Stimulated activated CD4-positive, alpha-beta T cell treated with anti-CD3 and anti-CD28 coated beads, Interleukin-15, amount 100 ng/mL, for 48 hours (primary cell): ENCODE data around the gene COG7.
"Not testable (repeated sequence)": the region's sequence is repeated elsewhere in the genome, so short reads cannot be mapped to it uniquely, and the experiment has no call there.

Experiments
- DNase-seq, 2 donors: peaks; one replicate each; pipeline ENCODE4 v3.0.0-alpha.2; 2020; ENCODE audit warnings: low read depth in 2 of 2

Gene COG7

GRCh38 chr16:23469814-23470213 lies 16.8 kb upstream of the COG7 start:
- no peak for DNase-seq

- DNase-seq, result no peak
Observed at GRCh38 chr16:23466162-23466885, 13.3 kb upstream of the COG7 start.

GRCh38 chr16:23465179-23465578 lies 12.2 kb upstream of the COG7 start:
- no peak for DNase-seq

GRCh38 chr16:23464196-23464595 lies 11.2 kb upstream of the COG7 start:
- DNase-seq, result no peak

- DNase-seq, result not testable (repeated sequence)
Observed at GRCh38 chr16:23462994-23463393, 10.0 kb upstream of the COG7 start.

GRCh38 chr16:23453338-23454052 lies 506 bp upstream of the COG7 start:
- DNase-seq, result no peak

GRCh38 chr16:23452221-23452571 lies 793 bp downstream of the COG7 start:
- DNase-seq, result no peak

- DNase-seq, result no peak
Observed at GRCh38 chr16:23448392-23448791, 4.6 kb downstream of the COG7 start.

- DNase-seq, result not testable (repeated sequence)
Observed at GRCh38 chr16:23437542-23437941, 15.4 kb downstream of the COG7 start.

GRCh38 chr16:23436951-23437350 lies 16.0 kb downstream of the COG7 start:
- DNase-seq, result no peak

GRCh38 chr16:23435500-23435899 lies 17.5 kb downstream of the COG7 start:
- peak; percentile 24 to 56 for DNase-seq

GRCh38 chr16:23434380-23434779 lies 18.6 kb downstream of the COG7 start:
- no peak for DNase-seq

- no peak for DNase-seq
Observed at GRCh38 chr16:23433261-23433920, 19.6 kb downstream of the COG7 start.

- no peak for DNase-seq
Observed at GRCh38 chr16:23432176-23433128, 20.5 kb downstream of the COG7 start.

- DNase-seq, result no peak
Observed at GRCh38 chr16:23428351-23428750, 24.6 kb downstream of the COG7 start.

- no peak for DNase-seq
Observed at GRCh38 chr16:23424292-23424958, 28.6 kb downstream of the COG7 start.

- no peak for DNase-seq
Observed at GRCh38 chr16:23423496-23424049, 29.4 kb downstream of the COG7 start.

- no peak for DNase-seq
Observed at GRCh38 chr16:23420011-23420410, 33.0 kb downstream of the COG7 start.

GRCh38 chr16:23416816-23417215 lies 36.2 kb downstream of the COG7 start:
- DNase-seq, result no peak

- DNase-seq, result no peak
Observed at GRCh38 chr16:23414731-23415130, 38.3 kb downstream of the COG7 start.

GRCh38 chr16:23410176-23410575 lies 42.8 kb downstream of the COG7 start:
- no peak for DNase-seq
